ENCODE data around the gene PELI3. TPM values are rescaled to one million over a fixed set of nuclear protein-coding genes. Genes with fewer than 3 reads are reported as not detected.
"Not testable (repeated sequence)": the region's sequence is repeated elsewhere in the genome, so short reads cannot be mapped to it uniquely, and the experiment has no call there.

The PELI3 gene
- polyA plus RNA-seq, 12 donors, result 4.2 to 10.0 (median 5.2) TPM; not detected in 1

DNA sequence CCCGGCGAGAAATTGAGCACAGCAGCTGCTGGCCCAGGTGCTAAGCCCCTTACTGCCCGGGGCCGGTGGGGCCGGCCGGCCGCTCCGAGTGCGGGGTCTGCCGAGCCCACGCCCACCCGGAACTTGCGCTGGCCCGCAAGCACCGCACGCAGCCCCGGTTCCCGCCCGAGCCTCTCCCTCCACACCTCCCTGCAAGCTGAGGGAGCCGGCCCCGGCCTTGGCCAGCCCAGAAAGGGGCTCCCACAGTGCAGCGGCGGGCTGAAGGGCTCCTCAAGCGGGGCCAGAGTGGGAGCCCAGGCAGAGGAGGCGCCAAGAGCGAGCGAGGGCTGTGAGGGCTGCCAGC is 25.8 kb upstream of the PELI3 start:
- not testable (repeated sequence) for DNase-seq

DNA sequence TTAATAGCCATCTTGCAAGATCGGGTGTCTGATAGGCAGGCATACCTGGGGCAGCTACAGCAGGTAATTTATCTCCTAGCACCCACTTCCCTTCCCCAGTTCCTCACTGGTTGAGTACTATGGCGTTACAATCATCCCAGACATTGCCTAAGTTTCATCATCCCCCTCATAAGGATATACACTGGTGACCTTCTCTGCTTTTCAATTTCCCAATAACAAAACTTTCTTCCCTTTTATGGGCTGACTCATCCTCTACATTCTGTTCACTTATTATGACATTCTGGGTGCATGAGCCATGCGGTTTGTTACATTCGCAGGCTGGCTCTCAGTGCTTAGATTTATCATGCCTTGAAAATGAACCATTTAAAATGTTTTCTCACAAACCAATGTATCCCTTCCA is 23.1 kb upstream of the PELI3 start:
- no peak for DNase-seq

DNA sequence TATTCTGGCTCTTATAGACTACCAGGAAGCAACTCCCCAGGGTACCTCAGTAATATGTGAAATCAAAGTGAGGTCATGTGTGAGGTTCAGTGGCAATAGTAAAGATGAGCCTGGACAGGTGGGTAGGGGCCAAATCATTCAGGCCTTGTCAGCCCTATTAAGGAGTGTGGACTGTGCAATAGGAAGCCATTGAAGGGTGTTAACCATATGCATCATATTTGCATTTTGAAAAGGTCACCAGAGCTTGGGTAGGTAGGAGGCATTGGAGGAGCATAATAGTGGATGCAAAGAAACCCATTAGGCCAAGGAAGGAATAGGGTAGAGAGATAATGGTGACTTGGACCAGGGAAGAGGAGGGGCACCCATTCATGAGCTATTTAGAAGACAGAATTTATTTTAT is 19.7 kb upstream of the PELI3 start:
- no peak for DNase-seq

GRCh38 chr11:66448523-66448922 is 18.2 kb upstream of the PELI3 start:
- no peak for DNase-seq

DNA sequence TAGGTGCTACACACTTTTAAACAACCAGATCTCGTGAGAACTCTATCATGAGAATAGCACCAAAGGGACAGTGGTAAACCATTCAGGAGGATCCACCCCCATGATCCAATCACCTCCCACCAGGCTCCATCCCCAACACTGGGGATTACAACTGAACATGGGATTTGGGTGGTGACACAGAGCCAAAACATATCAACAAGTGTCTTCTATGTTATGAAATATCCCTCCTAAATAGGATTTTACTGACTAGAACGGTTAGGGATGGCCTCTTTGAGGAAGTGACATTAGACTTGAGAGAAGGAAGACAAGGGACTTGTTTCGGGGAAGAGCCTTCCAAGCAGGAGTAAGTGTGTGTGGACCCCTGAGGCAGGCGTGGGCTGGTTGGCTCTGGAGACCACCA is 16.1 kb upstream of the PELI3 start:
- no peak for DNase-seq

DNA sequence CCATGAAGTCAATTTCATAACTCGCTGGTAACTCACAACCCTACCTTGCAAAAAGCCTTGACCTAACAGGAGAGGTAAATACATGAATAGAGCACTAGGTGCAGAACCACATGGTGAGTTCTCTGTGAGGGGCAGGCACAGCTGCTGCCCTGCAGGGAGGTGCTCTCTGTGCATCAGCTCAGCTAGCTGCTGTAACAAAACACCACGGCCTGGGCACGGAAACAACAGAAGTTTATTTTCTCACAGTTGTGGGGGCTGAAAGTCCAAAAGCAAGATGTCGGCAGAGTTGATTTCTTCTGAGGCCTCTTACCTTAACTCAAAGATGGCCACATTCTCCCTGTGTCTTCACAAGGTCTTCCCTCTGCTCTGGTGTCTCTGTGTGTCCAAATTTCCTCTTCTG is 15.0 kb upstream of the PELI3 start:
- DNase-seq, result no peak

DNA sequence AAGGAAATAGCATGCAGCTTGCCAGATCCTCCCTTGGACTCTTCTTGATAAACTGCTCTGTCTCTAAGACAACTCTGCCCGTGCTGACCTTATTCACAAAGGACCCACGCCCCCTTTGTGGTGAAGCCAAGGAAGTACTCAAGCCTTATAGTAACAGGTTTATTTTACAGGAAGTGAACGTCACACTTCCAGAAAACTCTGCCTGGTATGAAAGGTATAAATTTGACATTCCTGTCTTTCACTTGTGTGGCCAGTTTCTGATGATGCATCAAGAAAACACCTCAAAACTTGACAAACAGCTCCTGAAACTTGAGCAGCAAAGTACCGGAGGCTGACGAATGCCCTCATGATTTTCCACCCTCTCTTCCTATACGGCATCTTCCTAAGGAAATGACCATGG is 12.5 kb upstream of the PELI3 start:
- DNase-seq, result no peak

GRCh38 chr11:66454828-66455227 is 11.9 kb upstream of the PELI3 start:
- DNase-seq, result no peak

GRCh38 chr11:66457826-66458225 is 8.9 kb upstream of the PELI3 start:
- DNase-seq, result no peak

DNA sequence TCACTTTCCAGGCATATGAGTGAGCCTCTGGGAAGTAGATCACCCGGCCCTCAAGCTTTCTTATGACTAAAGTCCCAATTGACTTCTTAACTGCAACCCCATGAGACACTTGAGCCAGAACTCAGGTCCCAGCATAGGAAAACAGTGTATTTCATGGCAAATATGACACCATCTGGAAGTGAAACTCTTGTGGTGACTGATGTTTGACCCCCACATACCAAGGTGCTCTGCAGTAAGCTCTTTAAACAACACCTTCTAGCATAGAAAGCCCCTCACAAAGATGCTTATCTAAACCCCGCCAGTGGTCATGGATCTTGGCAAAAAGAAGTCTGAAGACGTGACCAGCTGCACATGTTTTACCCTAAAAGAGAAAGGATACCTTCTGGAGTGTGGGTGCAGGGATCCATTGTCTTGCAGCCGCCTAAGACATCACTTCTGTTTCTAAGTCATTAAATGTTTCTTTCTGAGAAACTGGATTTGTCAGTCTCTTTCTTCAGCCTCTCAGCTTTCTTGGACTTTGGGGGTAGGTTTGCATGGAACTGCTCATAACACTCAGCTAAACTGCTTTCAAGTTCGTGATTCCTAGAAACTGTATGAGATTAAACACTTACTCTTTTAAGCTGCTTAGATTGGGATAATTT is 7.4 kb upstream of the PELI3 start:
- no peak for DNase-seq

DNA sequence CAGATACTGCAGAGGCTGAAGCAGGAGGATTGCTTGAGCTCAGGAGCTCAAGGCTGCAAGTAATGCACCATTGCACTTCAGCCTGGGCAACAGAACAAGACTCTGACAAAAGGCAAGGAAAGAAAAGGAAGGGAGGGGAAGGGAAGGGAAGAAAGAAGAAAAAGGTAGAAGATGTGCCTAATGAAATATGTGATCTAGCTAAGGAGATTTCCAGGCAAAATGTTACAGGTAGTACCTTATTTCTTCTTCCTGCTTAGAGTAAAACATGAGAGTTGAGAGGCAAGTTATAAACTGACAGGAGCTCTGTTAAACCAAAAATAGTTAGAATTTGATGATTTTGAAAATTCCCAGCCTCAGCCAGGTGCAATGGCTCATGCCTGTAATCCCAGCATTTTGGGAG is 4.7 kb upstream of the PELI3 start:
- no peak for DNase-seq

DNA sequence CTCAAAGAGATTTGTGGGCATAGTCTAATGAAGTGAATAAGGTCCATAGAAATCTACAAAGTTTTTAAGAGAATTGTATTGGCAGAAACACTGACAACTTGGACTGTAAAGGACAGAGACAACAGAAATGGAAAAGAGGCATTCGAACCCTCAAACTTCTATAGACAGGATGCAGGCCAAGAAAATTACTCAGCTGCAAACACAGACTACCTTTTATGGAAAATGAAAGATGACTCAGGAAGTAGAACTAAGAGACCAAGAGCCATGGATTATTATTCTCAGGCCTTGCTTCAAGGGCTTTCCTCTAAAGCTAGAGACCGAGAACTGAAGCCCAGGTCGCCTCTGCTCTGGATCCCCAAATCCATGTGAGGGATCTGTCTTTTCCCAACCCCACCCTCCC is 3.8 kb upstream of the PELI3 start:
- DNase-seq, result no peak

DNA sequence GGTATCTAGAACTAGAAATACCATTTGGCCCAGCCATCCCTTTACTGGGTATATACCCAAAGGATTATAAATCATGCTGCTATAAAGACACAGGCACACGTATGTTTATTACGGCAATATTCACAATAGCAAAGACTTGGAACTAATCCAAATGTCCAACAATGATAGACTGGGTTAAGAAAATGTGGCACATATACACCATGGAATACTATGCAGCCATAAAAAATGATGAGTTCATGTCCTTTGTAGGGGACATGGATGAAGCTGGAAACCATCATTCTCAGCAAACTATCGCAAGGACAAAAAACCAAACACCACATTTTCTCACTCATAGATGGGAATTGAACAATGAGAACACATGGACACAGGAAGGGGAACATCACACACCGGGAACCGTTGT is 2.6 kb upstream of the PELI3 start:
- DNase-seq, result not testable (repeated sequence)

DNA sequence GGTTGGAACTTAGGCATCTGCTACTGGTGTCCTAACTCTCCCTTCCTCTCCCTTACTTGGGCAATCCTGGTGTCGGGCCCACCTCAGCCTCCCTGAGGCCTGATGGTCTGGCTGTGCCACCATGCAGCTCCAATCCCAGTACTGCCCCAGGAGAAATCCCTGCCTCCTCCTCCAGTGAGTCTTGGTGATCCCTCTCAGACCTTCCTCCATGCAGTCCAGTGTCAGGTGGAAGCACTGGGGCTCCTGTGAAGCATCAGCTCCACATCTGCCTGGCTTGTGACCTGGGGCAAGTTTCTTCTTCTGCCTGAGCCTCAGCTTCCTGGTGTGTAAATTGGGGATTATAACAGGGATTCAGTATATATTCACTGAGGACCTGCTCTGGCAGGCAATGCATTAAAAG is 1.8 kb upstream of the PELI3 start:
- DNase-seq, result no peak

- no peak for DNase-seq
These were observed 1.1 kb upstream of the PELI3 start for GRCh38 chr11:66465373-66466224.

- no peak for DNase-seq
These were observed 442 bp downstream of the PELI3 start for GRCh38 chr11:66467034-66467659.

- DNase-seq, result no peak
These were observed 1.1 kb downstream of the PELI3 start for GRCh38 chr11:66467756-66468155.

DNA sequence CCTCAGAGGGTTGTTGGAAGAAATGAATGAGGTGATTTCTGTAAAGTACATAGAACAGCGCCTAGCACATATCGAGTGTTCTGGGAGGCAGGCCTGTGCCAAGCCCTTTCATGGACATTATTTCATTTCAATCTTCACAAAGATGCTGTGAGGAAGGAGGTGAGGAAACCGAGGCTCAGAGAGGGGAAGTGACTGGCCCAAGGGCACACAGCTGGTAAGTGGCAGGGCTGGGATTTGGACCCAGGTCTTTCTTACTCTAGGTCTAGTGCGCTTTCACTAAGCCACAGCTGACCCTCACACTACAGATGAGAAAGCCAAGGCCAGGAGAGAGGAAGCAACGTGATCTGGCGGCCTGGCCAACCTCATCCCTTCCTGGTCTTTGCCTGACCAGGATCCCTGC is 2.0 kb downstream of the PELI3 start:
- DNase-seq, result no peak

- DNase-seq, result no peak
These were observed 2.7 kb downstream of the PELI3 start for GRCh38 chr11:66469441-66469840.

DNA sequence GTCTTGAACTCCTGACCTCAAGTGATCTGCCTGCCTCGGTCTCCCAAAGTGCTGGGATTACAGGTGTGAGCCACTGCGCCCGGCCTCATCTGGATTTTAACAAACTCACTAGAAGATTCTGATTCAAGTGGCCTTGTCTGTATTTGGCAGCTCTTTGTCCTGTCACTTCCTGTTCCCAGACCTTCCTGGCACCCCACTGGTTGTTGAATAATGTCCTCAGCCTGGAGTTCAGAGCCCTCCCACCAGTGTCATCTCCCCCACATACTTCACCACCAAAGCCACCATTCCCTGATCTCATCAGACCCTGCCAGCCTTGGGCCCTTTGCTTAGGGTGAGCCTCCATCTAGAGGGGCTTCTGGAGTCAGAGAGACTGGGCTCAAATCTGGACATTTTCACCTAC is 3.3 kb downstream of the PELI3 start:
- DNase-seq, result no peak

DNA sequence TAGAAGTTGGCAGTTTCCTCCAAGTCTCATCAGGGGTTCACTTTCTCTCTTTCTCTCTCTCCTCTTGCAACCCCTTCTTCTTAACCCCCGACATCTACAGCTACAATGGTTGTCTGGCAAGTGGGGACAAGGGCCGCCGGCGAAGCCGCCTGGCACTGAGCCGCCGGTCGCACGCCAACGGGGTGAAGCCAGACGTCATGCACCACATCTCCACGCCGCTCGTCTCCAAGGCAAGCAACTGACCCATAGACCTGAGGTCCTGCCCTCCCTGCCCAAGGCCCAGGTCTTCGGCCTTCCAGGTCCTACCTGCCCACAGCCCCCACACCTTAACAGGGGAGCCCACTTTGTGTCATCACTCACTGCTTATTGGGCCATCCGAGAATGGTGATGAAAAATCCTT is 4.4 kb downstream of the PELI3 start:
- DNase-seq, result no peak

GRCh38 chr11:66472054-66472453 is 5.3 kb downstream of the PELI3 start:
- no peak for DNase-seq

DNA sequence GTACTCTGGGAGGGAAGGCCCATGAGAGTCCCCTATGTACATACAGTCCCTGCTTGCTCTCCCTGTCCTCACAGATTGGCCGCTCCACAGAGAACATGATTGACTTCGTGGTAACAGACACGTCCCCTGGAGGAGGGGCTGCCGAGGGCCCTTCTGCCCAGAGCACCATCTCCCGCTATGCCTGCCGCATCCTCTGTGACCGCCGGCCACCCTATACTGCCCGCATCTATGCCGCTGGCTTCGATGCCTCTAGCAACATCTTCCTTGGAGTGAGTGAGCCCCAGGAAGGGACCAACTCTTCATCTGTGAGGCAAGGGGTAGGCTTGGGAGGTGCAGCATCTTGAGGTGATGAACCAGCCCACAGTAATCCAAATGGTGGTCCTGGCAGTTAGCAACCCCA is 6.5 kb downstream of the PELI3 start:
- DNase-seq, result no peak
